Kidney epithelial cell (primary cell): Measurements from ENCODE around the gene QRFP. TPM values are rescaled to one million over a fixed set of nuclear protein-coding genes. Genes with fewer than 3 reads are reported as not detected.
"Not testable (repeated sequence)": the region's sequence is repeated elsewhere in the genome, so short reads cannot be mapped to it uniquely, and the experiment has no call there.

ENCODE experiments used
- DNase-seq: peaks from one replicate; pipeline ENCODE4 v3.0.0-alpha.2; 2010; ENCODE audit warnings: low read depth
- H3K27me3 ChIP-seq: 2 replicates; pipeline ENCODE4 v1.6.0; 2011; ENCODE audit warnings: low read length; ENCODE audit not compliant: control insufficient read depth, insufficient read depth
- H3K36me3 ChIP-seq: 2 replicates; pipeline ENCODE4 v1.5.1; 2011; ENCODE audit warnings: low read length; ENCODE audit not compliant: control insufficient read depth, insufficient read depth
- H3K4me3 ChIP-seq: 2 replicates; pipeline ENCODE4 v1.5.1; 2011; ENCODE audit warnings: low read depth, mild to moderate bottlenecking, control low read depth, low read length
- CTCF ChIP-seq: IDR thresholded peaks from 2 replicates; pipeline ENCODE4 v1.5.1; 2011; ENCODE audit warnings: mild to moderate bottlenecking, moderate library complexity, low read length, control low read depth, inconsistent platforms; ENCODE audit not compliant: insufficient read depth, poor library complexity, severe bottlenecking
- total RNA-seq: library from RNA; depleted of rRNA; stranded (reverse); fragments of >200 nt; gene quantifications from 2 replicates; pipeline ENCODE4 v1.2.3, GENCODE V29; 2015

Gene QRFP
- total RNA-seq, 1 donor from 2014 or later, result not detected

GRCh38 chr9:130857864-130858738 lies 38.5 kb downstream of the QRFP start:
- Histone ChIP-seq H3K27me3 (no peaks in the 10 kb centered on the region), H3K36me3 (no peaks in the 10 kb centered on the region), H3K4me3 (no peak overlapping the region)
- DNase-seq, result peak; percentile 83
- no peak for TF ChIP-seq CTCF

GRCh38 chr9:130856474-130856873 lies 40.1 kb downstream of the QRFP start:
- H3K27me3 ChIP-seq, result no peaks in the 10 kb centered on the region
- no peak for TF ChIP-seq CTCF
- no peak for DNase-seq
- no peak overlapping the region for H3K4me3 ChIP-seq
- H3K36me3 ChIP-seq, result no peaks in the 10 kb centered on the region

GRCh38 chr9:130854835-130855234 lies 41.8 kb downstream of the QRFP start:
- no peaks in the 10 kb centered on the region for H3K27me3 ChIP-seq
- no peak for DNase-seq
- H3K4me3 ChIP-seq, result no peak overlapping the region
- TF ChIP-seq CTCF, result no peak
- H3K36me3 ChIP-seq, result no peaks in the 10 kb centered on the region

GRCh38 chr9:130854092-130854491 lies 42.5 kb downstream of the QRFP start:
- Histone ChIP-seq H3K4me3 (no peak overlapping the region), H3K27me3 (no peaks in the 10 kb centered on the region), H3K36me3 (no peaks in the 10 kb centered on the region)
- no peak for TF ChIP-seq CTCF
- no peak for DNase-seq

GRCh38 chr9:130852801-130853200 lies 43.8 kb downstream of the QRFP start:
- H3K4me3 ChIP-seq, result no peak overlapping the region
- TF ChIP-seq CTCF, result no peak
- H3K36me3 ChIP-seq, result no peaks in the 10 kb centered on the region
- no peak for DNase-seq
- no peaks in the 10 kb centered on the region for H3K27me3 ChIP-seq

GRCh38 chr9:130849356-130849755 lies 47.3 kb downstream of the QRFP start:
- H3K27me3 ChIP-seq, result no peaks in the 10 kb centered on the region
- H3K36me3 ChIP-seq, result no peaks in the 10 kb centered on the region
- TF ChIP-seq CTCF, result no peak
- H3K4me3 ChIP-seq, result no peak overlapping the region
- DNase-seq, result no peak

- not testable (repeated sequence) for H3K36me3 ChIP-seq, H3K4me3 ChIP-seq, H3K27me3 ChIP-seq, DNase-seq
These were observed 48.1 kb downstream of the QRFP start for GRCh38 chr9:130848514-130848913.
